HAP-1 (cell line): ENCODE results near the gene CCDC77.
"Not testable (repeated sequence)": the region's sequence is repeated elsewhere in the genome, so short reads cannot be mapped to it uniquely, and the experiment has no call there.

Source experiments
- DNase-seq, 2 experiments: peaks; one replicate each; pipeline ENCODE4 v3.0.0-alpha.2; 2016 to 2020; ENCODE audit warnings: low spot score in 2 of 2
- H3K27me3 ChIP-seq: fragments of 250-450 bp; sonication (Bioruptor Pico); 2 replicates; pipeline ENCODE4 v1.5.1; 2020; ENCODE audit warnings: low read depth, mild to moderate bottlenecking, moderate library complexity
- H3K36me3 ChIP-seq: fragments of 250-450 bp; sonication (Bioruptor Pico); replicated peaks from 2 replicates; pipeline ENCODE4 v1.5.1; 2020; ENCODE audit warnings: mild to moderate bottlenecking
- H3K4me1 ChIP-seq: fragments of 250-450 bp; sonication (Bioruptor Pico); 2 replicates; pipeline ENCODE4 v1.5.1; 2020; ENCODE audit warnings: mild to moderate bottlenecking
- H3K4me3 ChIP-seq: fragments of 250-450 bp; sonication (Bioruptor Pico); 2 replicates; pipeline ENCODE4 v1.5.1; 2020; ENCODE audit warnings: mild to moderate bottlenecking, moderate library complexity
- H3K9me3 ChIP-seq: fragments of 250-450 bp; sonication (Bioruptor Pico); 2 replicates; pipeline ENCODE4 v1.5.1; 2020; ENCODE audit warnings: mild to moderate bottlenecking, moderate library complexity
- in situ Hi-C: fragments of 300-500 bp; cut with MboI; formaldehyde crosslinking; loops from 3 replicates; pipeline ENCODE4 v1.14.3; 2020; ENCODE audit warnings: low sequenced_read_pairs, inconsistent platforms, mixed read lengths

CCDC77 gene

GRCh38 chr12:414859-415258 is 13.4 kb downstream of the CCDC77 start:
- in situ Hi-C loops: no loop called here
- Histone ChIP-seq H3K27me3 (no peaks in the 10 kb centered on the region), H3K9me3 (no peaks in the 10 kb centered on the region), H3K4me1 (no peaks in the 10 kb centered on the region), H3K4me3 (no peak overlapping the region), H3K36me3 (peaks cover 38% of the 10 kb centered on the region)
- no peak for DNase-seq

- in situ Hi-C loops: no loop called here
- Histone ChIP-seq H3K4me1 (no peaks in the 10 kb centered on the region), H3K36me3 (peaks cover 32% of the 10 kb centered on the region), H3K4me3 (no peak overlapping the region), H3K9me3 (no peaks in the 10 kb centered on the region), H3K27me3 (no peaks in the 10 kb centered on the region)
- no peak for DNase-seq
These were observed 17.0 kb downstream of the CCDC77 start for GRCh38 chr12:418432-418831.

GRCh38 chr12:422526-422925 is 21.1 kb downstream of the CCDC77 start:
- H3K36me3 ChIP-seq: peaks cover 30% of the 10 kb centered on the region
- no peaks in the 10 kb centered on the region for H3K4me1 ChIP-seq
- no peak for DNase-seq
- in situ Hi-C loops: no loop called here
- H3K4me3 ChIP-seq: no peak overlapping the region
- no peaks in the 10 kb centered on the region for H3K9me3 ChIP-seq
- no peaks in the 10 kb centered on the region for H3K27me3 ChIP-seq

- H3K27me3 ChIP-seq, in situ Hi-C loops, H3K4me3 ChIP-seq, H3K4me1 ChIP-seq, DNase-seq, H3K9me3 ChIP-seq: not testable (repeated sequence)
- H3K36me3 ChIP-seq: peaks cover 43% of the 10 kb centered on the region
These were observed 34.3 kb downstream of the CCDC77 start for GRCh38 chr12:435737-436136.

GRCh38 chr12:442235-442884 is 40.9 kb downstream of the CCDC77 start:
- DNase-seq: peak; percentile 26 to 78
- in situ Hi-C loops: no loop called here
- no peaks in the 10 kb centered on the region for H3K9me3 ChIP-seq
- H3K4me1 ChIP-seq: no peaks in the 10 kb centered on the region
- H3K27me3 ChIP-seq: no peaks in the 10 kb centered on the region
- H3K4me3 ChIP-seq: no peak overlapping the region
- H3K36me3 ChIP-seq: peaks cover 12% of the 10 kb centered on the region

GRCh38 chr12:447141-447540 is 45.7 kb downstream of the CCDC77 start:
- H3K9me3 ChIP-seq: no peaks in the 10 kb centered on the region
- H3K4me1 ChIP-seq: no peaks in the 10 kb centered on the region
- in situ Hi-C loops: loop anchor here (5.0 kb wide), 1 partner anchor 105 kb away; no protein-coding TSS in a partner anchor
- DNase-seq: no peak
- no peak overlapping the region for H3K4me3 ChIP-seq
- H3K36me3 ChIP-seq: no peaks in the 10 kb centered on the region
- no peaks in the 10 kb centered on the region for H3K27me3 ChIP-seq

GRCh38 chr12:449203-449602 is 47.8 kb downstream of the CCDC77 start:
- in situ Hi-C loops: loop anchor here (5.0 kb wide), 1 partner anchor 103 kb away; no protein-coding TSS in a partner anchor
- Histone ChIP-seq H3K9me3 (peaks cover 8% of the 10 kb centered on the region; the same call in 1 of the 2 replicates), H3K4me3 (no peak overlapping the region), H3K4me1 (no peaks in the 10 kb centered on the region), H3K27me3 (no peaks in the 10 kb centered on the region), H3K36me3 (no peaks in the 10 kb centered on the region)
- DNase-seq: no peak

- Histone ChIP-seq H3K36me3 (no peaks in the 10 kb centered on the region), H3K4me3 (no peak overlapping the region), H3K9me3 (peaks cover 8% of the 10 kb centered on the region; the same call in 1 of the 2 replicates), H3K4me1 (no peaks in the 10 kb centered on the region), H3K27me3 (no peaks in the 10 kb centered on the region)
- in situ Hi-C loops: no loop called here
- DNase-seq: no peak
These were observed 49.0 kb downstream of the CCDC77 start for GRCh38 chr12:450438-450837.

GRCh38 chr12:452667-453210 is 51.3 kb downstream of the CCDC77 start:
- no peak for DNase-seq
- Histone ChIP-seq H3K36me3 (no peaks in the 10 kb centered on the region), H3K4me1 (no peaks in the 10 kb centered on the region), H3K4me3 (no peak overlapping the region), H3K27me3 (no peaks in the 10 kb centered on the region), H3K9me3 (peaks cover 8% of the 10 kb centered on the region; the same call in 1 of the 2 replicates)
- in situ Hi-C loops: no loop called here

GRCh38 chr12:454833-455232 is 53.4 kb downstream of the CCDC77 start:
- in situ Hi-C loops: no loop called here
- no peak for DNase-seq
- Histone ChIP-seq H3K27me3 (no peaks in the 10 kb centered on the region), H3K4me1 (peaks cover 4% of the 10 kb centered on the region; the same call in 1 of the 2 replicates), H3K4me3 (no peak overlapping the region), H3K36me3 (no peaks in the 10 kb centered on the region), H3K9me3 (peaks cover 8% of the 10 kb centered on the region; the same call in 1 of the 2 replicates)

- Histone ChIP-seq H3K27me3 (no peaks in the 10 kb centered on the region), H3K36me3 (no peaks in the 10 kb centered on the region), H3K9me3 (peaks cover 8% of the 10 kb centered on the region; the same call in 1 of the 2 replicates), H3K4me3 (no peak overlapping the region), H3K4me1 (peaks cover 4% of the 10 kb centered on the region; the same call in 1 of the 2 replicates)
- in situ Hi-C loops: no loop called here
- DNase-seq: no peak
These were observed 54.4 kb downstream of the CCDC77 start for GRCh38 chr12:455821-456220.

- no peaks in the 10 kb centered on the region for H3K27me3 ChIP-seq
- peaks cover 4% of the 10 kb centered on the region; the same call in 1 of the 2 replicates for H3K4me1 ChIP-seq
- in situ Hi-C loops: no loop called here
These were observed 56.2 kb downstream of the CCDC77 start for GRCh38 chr12:457676-458075.

GRCh38 chr12:459050-459429 is 57.6 kb downstream of the CCDC77 start:
- H3K4me3 ChIP-seq: peak overlapping the region; percentile 63
- H3K27me3 ChIP-seq: no peaks in the 10 kb centered on the region
- H3K4me1 ChIP-seq: peaks cover 4% of the 10 kb centered on the region; the same call in 1 of the 2 replicates
- H3K9me3 ChIP-seq: no peaks in the 10 kb centered on the region; the same call in 1 of the 2 replicates
- DNase-seq: no peak
- no peaks in the 10 kb centered on the region for H3K36me3 ChIP-seq
- in situ Hi-C loops: no loop called here

More at GRCh38 chr12:457676-458075, 56.2 kb downstream of the CCDC77 start:
- H3K4me3 ChIP-seq: no peak overlapping the region
- H3K36me3 ChIP-seq: no peaks in the 10 kb centered on the region
- H3K9me3 ChIP-seq: peaks cover 7% of the 10 kb centered on the region; the same call in 1 of the 2 replicates
- DNase-seq: no peak

- no peaks in the 10 kb centered on the region for H3K27me3 ChIP-seq
- peak within 1 kb of the TSS; percentile 63 for H3K4me3 ChIP-seq
- in situ Hi-C loops: no loop called here
- no peaks in the 10 kb centered on the region for H3K36me3 ChIP-seq
- no peaks in the 10 kb centered on the region for H3K9me3 ChIP-seq
- DNase-seq: peak; percentile 47 to 72
- H3K4me1 ChIP-seq: peaks cover 4% of the 10 kb centered on the region; the same call in 1 of the 2 replicates
These were observed 58.2 kb downstream of the CCDC77 start, which contains the start of gene B4GALNT3 for GRCh38 chr12:459430-460258. B4GALNT3 (plus strand) TSS chr12:459939; CDS start chr12:460377, 438 bp downstream.
